ENCODE measurements around the gene COL11A1. TPM values are rescaled to one million over a fixed set of nuclear protein-coding genes. Genes with fewer than 3 reads are reported as not detected.

Gene COL11A1
- total RNA-seq, 6 experiments from 2014 or later: 0.31 TPM; not detected in 5

GRCh38 chr1:102967786-102968185 is 140.5 kb downstream of the COL11A1 start:
- WGBS (ENCODE audit: insufficient coverage, low coverage, low lambda C conversion rate, missing lambda C conversion rate): 17% methylated on average over 1 of the region's 1 CpG
- H3K27me3 ChIP-seq: no peaks in the 10 kb centered on the region
- H3K4me3 ChIP-seq: no peak overlapping the region
- no peak overlapping the region for H3K27ac ChIP-seq
- ATAC-seq: no peak
- DNase-seq: no peak
- H3K4me1 ChIP-seq: no peaks in the 10 kb centered on the region
- TF ChIP-seq CTCF (IDR thresholded peaks at IDR 0.05) (no peak), POLR2A (IDR thresholded peaks at IDR 0.05) (no peak)
- H3K36me3 ChIP-seq: no peaks in the 10 kb centered on the region
- intact Hi-C loops (cut with DNase I): no loop called here
- H3K9me3 ChIP-seq: no peaks in the 10 kb centered on the region

- WGBS (ENCODE audit: insufficient coverage, low coverage, low lambda C conversion rate, missing lambda C conversion rate): 65% methylated on average over 2 of the region's 2 CpGs
- Histone ChIP-seq H3K4me3 (no peak overlapping the region), H3K27me3 (no peaks in the 10 kb centered on the region), H3K36me3 (no peaks in the 10 kb centered on the region), H3K9me3 (no peaks in the 10 kb centered on the region), H3K4me1 (no peaks in the 10 kb centered on the region), H3K27ac (no peak overlapping the region)
- TF ChIP-seq POLR2A (IDR thresholded peaks at IDR 0.05) (no peak), CTCF (IDR thresholded peaks at IDR 0.05) (no peak)
- intact Hi-C loops (cut with DNase I): no loop called here
- ATAC-seq (no peak), DNase-seq (no peak)
Measured at GRCh38 chr1:102961549-102961948, 146.8 kb downstream of the COL11A1 start.

- no peaks in the 10 kb centered on the region for H3K27me3 ChIP-seq
- no peaks in the 10 kb centered on the region for H3K4me1 ChIP-seq
- 74% methylated on average over 13 of the region's 14 CpGs for WGBS (ENCODE audit: insufficient coverage, low coverage, low lambda C conversion rate, missing lambda C conversion rate)
- no peaks in the 10 kb centered on the region for H3K9me3 ChIP-seq
- no peak for ATAC-seq
- H3K4me3 ChIP-seq: no peak overlapping the region
- intact Hi-C loops (cut with DNase I): no loop called here
- DNase-seq: no peak
- no peaks in the 10 kb centered on the region for H3K36me3 ChIP-seq
- TF ChIP-seq POLR2A (IDR thresholded peaks at IDR 0.05) (no peak), CTCF (IDR thresholded peaks at IDR 0.05) (no peak)
- H3K27ac ChIP-seq: no peak overlapping the region
Measured at GRCh38 chr1:102954576-102954975, 153.7 kb downstream of the COL11A1 start.

DNA sequence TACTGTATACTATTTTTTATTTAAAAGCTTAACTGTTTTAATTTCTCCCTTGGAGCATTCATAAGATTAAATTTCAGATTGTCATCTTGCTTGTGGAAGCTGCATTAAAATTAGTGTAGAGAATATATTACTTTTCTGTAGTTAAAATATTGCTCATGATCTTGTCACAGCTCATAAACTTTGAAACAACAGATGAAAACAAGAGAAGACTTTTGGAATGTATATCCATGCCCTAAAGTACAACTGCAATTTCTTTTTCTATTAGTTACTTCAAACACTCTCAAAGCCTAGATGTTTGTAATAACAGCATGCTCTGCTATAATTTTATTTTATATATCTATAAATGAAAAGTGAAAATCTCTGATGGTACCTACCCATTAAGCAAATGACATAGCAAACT is 155.9 kb downstream of the COL11A1 start:
- no peak for ATAC-seq
- H3K36me3 ChIP-seq: no peaks in the 10 kb centered on the region
- intact Hi-C loops (cut with DNase I): no loop called here
- no peaks in the 10 kb centered on the region for H3K9me3 ChIP-seq
- H3K4me3 ChIP-seq: no peak overlapping the region
- no peak for DNase-seq
- H3K27me3 ChIP-seq: no peaks in the 10 kb centered on the region
- H3K4me1 ChIP-seq: no peaks in the 10 kb centered on the region
- no peak overlapping the region for H3K27ac ChIP-seq
- TF ChIP-seq CTCF (IDR thresholded peaks at IDR 0.05) (no peak), POLR2A (IDR thresholded peaks at IDR 0.05) (no peak)

- ATAC-seq (no peak), DNase-seq (no peak)
- Histone ChIP-seq H3K9me3 (no peaks in the 10 kb centered on the region), H3K36me3 (no peaks in the 10 kb centered on the region), H3K4me1 (no peaks in the 10 kb centered on the region), H3K4me3 (no peak overlapping the region), H3K27me3 (no peaks in the 10 kb centered on the region), H3K27ac (no peak overlapping the region)
- intact Hi-C loops (cut with DNase I): no loop called here
- no peak for TF ChIP-seq CTCF (IDR thresholded peaks at IDR 0.05)
- no peak for TF ChIP-seq POLR2A (IDR thresholded peaks at IDR 0.05)
- WGBS (ENCODE audit: insufficient coverage, low coverage, low lambda C conversion rate, missing lambda C conversion rate): 36% methylated on average over 2 of the region's 2 CpGs
Measured at GRCh38 chr1:102942324-102942723, 166.0 kb downstream of the COL11A1 start.
